GM21381 (cell line): ENCODE measurements around the gene BACH1.

Source experiments
- ATAC-seq: cut with Tn5 transposase; IDR thresholded peaks from one replicate; pipeline ENCODE4 v1.9.1; 2021; ENCODE audit warnings: mild to moderate bottlenecking, moderate library complexity; ENCODE audit not compliant: unreplicated experiment

The BACH1 gene

GRCh38 chr21:29313662-29314408 is 15.1 kb downstream of the BACH1 start:
- no peak for ATAC-seq

GRCh38 chr21:29315131-29315749 is 16.5 kb downstream of the BACH1 start:
- no peak for ATAC-seq

GRCh38 chr21:29316029-29316742 is 17.5 kb downstream of the BACH1 start:
- no peak for ATAC-seq

- ATAC-seq: no peak
Observed at GRCh38 chr21:29316806-29317205, 18.1 kb downstream of the BACH1 start.

GRCh38 chr21:29318354-29318753 is 19.6 kb downstream of the BACH1 start:
- no peak for ATAC-seq

- no peak for ATAC-seq
Observed at GRCh38 chr21:29320031-29320430, 21.3 kb downstream of the BACH1 start.

GRCh38 chr21:29321217-29321616 is 22.5 kb downstream of the BACH1 start:
- ATAC-seq: no peak

- no peak for ATAC-seq
Observed at GRCh38 chr21:29321932-29322928, 23.5 kb downstream of the BACH1 start.

GRCh38 chr21:29323189-29323588 is 24.5 kb downstream of the BACH1 start:
- no peak for ATAC-seq

- no peak for ATAC-seq
Observed at GRCh38 chr21:29326914-29327554, 28.3 kb downstream of the BACH1 start.

- ATAC-seq: no peak
Observed at GRCh38 chr21:29329406-29329805, 30.7 kb downstream of the BACH1 start.

GRCh38 chr21:29330797-29331196 is 32.1 kb downstream of the BACH1 start:
- no peak for ATAC-seq

- no peak for ATAC-seq
Observed at GRCh38 chr21:29332461-29333362, 34.0 kb downstream of the BACH1 start.

GRCh38 chr21:29333406-29333805 is 34.7 kb downstream of the BACH1 start:
- no peak for ATAC-seq

- ATAC-seq: no peak
Observed at GRCh38 chr21:29334717-29335428, 36.2 kb downstream of the BACH1 start.

- no peak for ATAC-seq
Observed at GRCh38 chr21:29335720-29336119, 37.0 kb downstream of the BACH1 start.

GRCh38 chr21:29338256-29338655 is 39.5 kb downstream of the BACH1 start:
- no peak for ATAC-seq

GRCh38 chr21:29340228-29340627 is 41.5 kb downstream of the BACH1 start:
- ATAC-seq: no peak
